ENCODE measurements around the gene CSF1. TPM values are rescaled to one million over a fixed set of nuclear protein-coding genes. Genes with fewer than 3 reads are reported as not detected.

The CSF1 gene
- total and polyA plus RNA-seq, 2 experiments from 2014 or later = 60.0 to 67.9 TPM

GRCh38 chr1:109923946-109924275, 13.3 kb downstream of the CSF1 start:
- peaks cover 11% of the 10 kb centered on the region for H3K4me1 ChIP-seq (ENCODE audit: insufficient read depth)
- in situ Hi-C loops (cut with MboI) = no loop called here
- no peak overlapping the region for H2AFZ ChIP-seq
- H3K27ac ChIP-seq = no peak overlapping the region
- H3K4me3 ChIP-seq = no peak overlapping the region
- H3K9me2 ChIP-seq (ENCODE audit: insufficient read depth) = no peaks in the 10 kb centered on the region
- no peak overlapping the region for H3K4me2 ChIP-seq (ENCODE audit: unreplicated experiment)
- H3K27me3 ChIP-seq (replicated peaks; ENCODE audit: insufficient read depth) = no peaks in the 10 kb centered on the region
- 95% methylated on average over 12 of the region's 12 CpGs for WGBS, 2 experiments (ENCODE audit: low coverage in 1 of 2, low lambda C conversion rate in 2 of 2, missing lambda C conversion rate in 2 of 2)
- DNase-seq = no peak
- peaks cover 58% of the 10 kb centered on the region for H3K36me3 ChIP-seq (ENCODE audit: low read depth)
- H3F3A ChIP-seq (ENCODE audit: insufficient read depth) = peaks cover 12% of the 10 kb centered on the region; the same call in 1 of the 2 replicates
- TF ChIP-seq EZH2 (IDR thresholded peaks at IDR 0.05; ENCODE audit: insufficient read depth, poor library complexity, severe bottlenecking) (no peak), EZH2phosphoT487 (IDR thresholded peaks at IDR 0.05; ENCODE audit: insufficient read depth, low read depth) (no peak)
- H4K20me1 ChIP-seq (ENCODE audit: insufficient read depth) = no peaks in the 10 kb centered on the region
- H3K79me2 ChIP-seq (ENCODE audit: insufficient read depth) = no peaks in the 10 kb centered on the region
- H3K9ac ChIP-seq = no peak overlapping the region
- H3K9me3 ChIP-seq (ENCODE audit: low read depth) = no peaks in the 10 kb centered on the region

- H3K27ac ChIP-seq = no peak overlapping the region
- no peak for TF ChIP-seq EZH2 (IDR thresholded peaks at IDR 0.05; ENCODE audit: insufficient read depth, poor library complexity, severe bottlenecking)
- TF ChIP-seq EZH2phosphoT487 (IDR thresholded peaks at IDR 0.05; ENCODE audit: insufficient read depth, low read depth) = no peak
Observed at GRCh38 chr1:109924316-109924715, 13.7 kb downstream of the CSF1 start.

GRCh38 chr1:109925159-109925990, 14.7 kb downstream of the CSF1 start:
- Histone ChIP-seq H3K4me1 (ENCODE audit: insufficient read depth) (peaks cover 11% of the 10 kb centered on the region), H3K4me2 (ENCODE audit: unreplicated experiment) (no peak overlapping the region), H3K36me3 (ENCODE audit: low read depth) (peaks cover 59% of the 10 kb centered on the region), H3K79me2 (ENCODE audit: insufficient read depth) (no peaks in the 10 kb centered on the region), H3K9me2 (ENCODE audit: insufficient read depth) (no peaks in the 10 kb centered on the region), H3K27me3 (replicated peaks; ENCODE audit: insufficient read depth) (no peaks in the 10 kb centered on the region), H3K9me3 (ENCODE audit: low read depth) (no peaks in the 10 kb centered on the region), H3K9ac (no peak overlapping the region), H2AFZ (no peak overlapping the region), H3K27ac (no peak overlapping the region), H4K20me1 (ENCODE audit: insufficient read depth) (no peaks in the 10 kb centered on the region), H3F3A (ENCODE audit: insufficient read depth) (peaks cover 12% of the 10 kb centered on the region; the same call in 1 of the 2 replicates), H3K4me3 (no peak overlapping the region)
- no peak for DNase-seq
- TF ChIP-seq EZH2phosphoT487 (IDR thresholded peaks at IDR 0.05; ENCODE audit: insufficient read depth, low read depth) = no peak
- no peak for TF ChIP-seq EZH2 (IDR thresholded peaks at IDR 0.05; ENCODE audit: insufficient read depth, poor library complexity, severe bottlenecking)
- 77 to 81% methylated on average over 8 of the region's 8 CpGs for WGBS, 2 experiments (ENCODE audit: low coverage in 1 of 2, low lambda C conversion rate in 2 of 2, missing lambda C conversion rate in 2 of 2)
- in situ Hi-C loops (cut with MboI) = no loop called here

More at GRCh38 chr1:109924316-109924715, 13.7 kb downstream of the CSF1 start:
- no peaks in the 10 kb centered on the region for H3K27me3 ChIP-seq (replicated peaks; ENCODE audit: insufficient read depth)
- H3F3A ChIP-seq (ENCODE audit: insufficient read depth) = peaks cover 12% of the 10 kb centered on the region; the same call in 1 of the 2 replicates
- H2AFZ ChIP-seq = no peak overlapping the region
- DNase-seq = no peak
- no peaks in the 10 kb centered on the region for H3K9me2 ChIP-seq (ENCODE audit: insufficient read depth)
- peaks cover 58% of the 10 kb centered on the region for H3K36me3 ChIP-seq (ENCODE audit: low read depth)
- no peaks in the 10 kb centered on the region for H3K79me2 ChIP-seq (ENCODE audit: insufficient read depth)
- no peak overlapping the region for H3K9ac ChIP-seq
- H3K9me3 ChIP-seq (ENCODE audit: low read depth) = no peaks in the 10 kb centered on the region
- H3K4me3 ChIP-seq = no peak overlapping the region
- 75 to 77% methylated on average over 5 of the region's 5 CpGs for WGBS, 2 experiments (ENCODE audit: low coverage in 1 of 2, low lambda C conversion rate in 2 of 2, missing lambda C conversion rate in 2 of 2)
- in situ Hi-C loops (cut with MboI) = no loop called here
- no peaks in the 10 kb centered on the region for H4K20me1 ChIP-seq (ENCODE audit: insufficient read depth)
- peaks cover 11% of the 10 kb centered on the region for H3K4me1 ChIP-seq (ENCODE audit: insufficient read depth)
- H3K4me2 ChIP-seq (ENCODE audit: unreplicated experiment) = no peak overlapping the region

GRCh38 chr1:109926662-109927300, 16.1 kb downstream of the CSF1 start:
- no peak overlapping the region for H3K4me2 ChIP-seq (ENCODE audit: unreplicated experiment)
- H3K79me2 ChIP-seq (ENCODE audit: insufficient read depth) = no peaks in the 10 kb centered on the region
- TF ChIP-seq EZH2 (IDR thresholded peaks at IDR 0.05; ENCODE audit: insufficient read depth, poor library complexity, severe bottlenecking) = no peak
- no peak for TF ChIP-seq EZH2phosphoT487 (IDR thresholded peaks at IDR 0.05; ENCODE audit: insufficient read depth, low read depth)
- in situ Hi-C loops (cut with MboI) = no loop called here
- H3K9ac ChIP-seq = no peak overlapping the region
- peaks cover 16% of the 10 kb centered on the region; the same call in 1 of the 2 replicates for H3F3A ChIP-seq (ENCODE audit: insufficient read depth)
- WGBS, 2 experiments (ENCODE audit: low coverage in 1 of 2, low lambda C conversion rate in 2 of 2, missing lambda C conversion rate in 2 of 2) = 81 to 88% methylated on average over 2 of the region's 2 CpGs
- H3K27me3 ChIP-seq (replicated peaks; ENCODE audit: insufficient read depth) = no peaks in the 10 kb centered on the region
- no peaks in the 10 kb centered on the region for H3K9me3 ChIP-seq (ENCODE audit: low read depth)
- DNase-seq = peak; percentile 86
- H4K20me1 ChIP-seq (ENCODE audit: insufficient read depth) = no peaks in the 10 kb centered on the region
- H3K36me3 ChIP-seq (ENCODE audit: low read depth) = peaks cover 49% of the 10 kb centered on the region
- H3K4me3 ChIP-seq = no peak overlapping the region
- no peak overlapping the region for H2AFZ ChIP-seq
- peaks cover 11% of the 10 kb centered on the region for H3K4me1 ChIP-seq (ENCODE audit: insufficient read depth)
- peak overlapping the region; percentile 12; the same call in 1 of the 2 replicates for H3K27ac ChIP-seq
- H3K9me2 ChIP-seq (ENCODE audit: insufficient read depth) = no peaks in the 10 kb centered on the region

Measured in GM23248 (cell line).